IPS-18c (cell line): ENCODE measurements around the gene GTF2H3.
A peak's percentile ranks its signal among the peaks of the same experiment; 100 is the strongest.

Source experiments
- H3K4me3 ChIP-seq: 2 replicates; pipeline ENCODE4 v1.7.0; 2013; ENCODE audit warnings: low read depth, mild to moderate bottlenecking, low read length, moderate library complexity; ENCODE audit not compliant: insufficient read depth
- H3K9me3 ChIP-seq: one replicate; pipeline ENCODE4 v1.6.1; 2013; ENCODE audit warnings: mild to moderate bottlenecking, low read length, moderate library complexity; ENCODE audit not compliant: control insufficient read depth, insufficient read depth

GTF2H3 gene

GRCh38 chr12:123621619-123622530 is 11.8 kb upstream of the GTF2H3 start:
- Histone ChIP-seq H3K9me3 (no peaks in the 10 kb centered on the region), H3K4me3 (no peak overlapping the region)

GRCh38 chr12:123634142-123634561 is 523 bp downstream of the GTF2H3 start:
- no peaks in the 10 kb centered on the region for H3K9me3 ChIP-seq
- peak overlapping the region; percentile 96 for H3K4me3 ChIP-seq

- H3K4me3 ChIP-seq, result no peak overlapping the region
- no peaks in the 10 kb centered on the region for H3K9me3 ChIP-seq
Observed at GRCh38 chr12:123643911-123644310, 10.3 kb downstream of the GTF2H3 start.

GRCh38 chr12:123645380-123645779 is 11.8 kb downstream of the GTF2H3 start:
- Histone ChIP-seq H3K4me3 (no peak overlapping the region), H3K9me3 (no peaks in the 10 kb centered on the region)

- Histone ChIP-seq H3K4me3 (no peak overlapping the region), H3K9me3 (no peaks in the 10 kb centered on the region)
Observed at GRCh38 chr12:123645878-123646277, 12.2 kb downstream of the GTF2H3 start.

GRCh38 chr12:123648401-123648800 is 14.8 kb downstream of the GTF2H3 start:
- Histone ChIP-seq H3K4me3 (no peak overlapping the region), H3K9me3 (no peaks in the 10 kb centered on the region)

- no peaks in the 10 kb centered on the region for H3K9me3 ChIP-seq
- no peak overlapping the region for H3K4me3 ChIP-seq
Observed at GRCh38 chr12:123654129-123654701, 20.6 kb downstream of the GTF2H3 start.

GRCh38 chr12:123655420-123655819 is 21.8 kb downstream of the GTF2H3 start:
- Histone ChIP-seq H3K9me3 (no peaks in the 10 kb centered on the region), H3K4me3 (no peak overlapping the region)

GRCh38 chr12:123656392-123656791 is 22.8 kb downstream of the GTF2H3 start:
- no peak overlapping the region for H3K4me3 ChIP-seq

GRCh38 chr12:123657211-123657610 is 23.6 kb downstream of the GTF2H3 start:
- Histone ChIP-seq H3K9me3 (no peaks in the 10 kb centered on the region), H3K4me3 (no peak overlapping the region)

More at GRCh38 chr12:123656392-123656791, 22.8 kb downstream of the GTF2H3 start:
- no peaks in the 10 kb centered on the region for H3K9me3 ChIP-seq

- Histone ChIP-seq H3K4me3 (no peak overlapping the region), H3K9me3 (no peaks in the 10 kb centered on the region)
Observed at GRCh38 chr12:123659996-123660727, 26.5 kb downstream of the GTF2H3 start.

- H3K9me3 ChIP-seq, result no peaks in the 10 kb centered on the region
- H3K4me3 ChIP-seq, result no peak overlapping the region
Observed at GRCh38 chr12:123667771-123668170, 34.1 kb downstream of the GTF2H3 start.

- Histone ChIP-seq H3K4me3 (peak within 1 kb of the TSS; percentile 77), H3K9me3 (no peaks in the 10 kb centered on the region)
Observed at GRCh38 chr12:123670882-123671728, 37.5 kb downstream of the GTF2H3 start, which contains the start of gene TCTN2. TCTN2 (plus strand) TSS chr12:123671113; CDS start chr12:123671241, 128 bp downstream.

- Histone ChIP-seq H3K4me3 (peak overlapping the region; percentile 77; the same call in 1 of the 2 replicates), H3K9me3 (no peaks in the 10 kb centered on the region)
Observed at GRCh38 chr12:123671876-123672275, 38.2 kb downstream of the GTF2H3 start.

- H3K9me3 ChIP-seq, result no peaks in the 10 kb centered on the region
- no peak overlapping the region for H3K4me3 ChIP-seq
Observed at GRCh38 chr12:123675436-123675835, 41.8 kb downstream of the GTF2H3 start.

GRCh38 chr12:123676616-123677320 is 43.1 kb downstream of the GTF2H3 start:
- Histone ChIP-seq H3K9me3 (no peaks in the 10 kb centered on the region), H3K4me3 (no peak overlapping the region)
